ENCODE results near the gene SPON1. TPM values are rescaled to one million over a fixed set of nuclear protein-coding genes. Genes with fewer than 3 reads are reported as not detected.

SPON1 gene
- total and polyA plus RNA-seq, 10 of the 15 experiments (the other 5 are each of a cell fraction or from before 2014, with no cell fraction given): 0.13 to 1.1 (median 0.18) TPM; not detected in 5

- H3K4me3 ChIP-seq: no peak overlapping the region
- no peak for DNase-seq (ENCODE audit: low read depth, low spot score)
- TF ChIP-seq YY1 (IDR thresholded peaks at IDR 0.05; ENCODE audit: low read depth, low read length) (no peak), SIX5 (IDR thresholded peaks at IDR 0.05; ENCODE audit: low read depth, low read length, severe bottlenecking) (no peak), KDM1A (IDR thresholded peaks at IDR 0.05; ENCODE audit: borderline replicate concordance) (no peak), RAD51 (IDR thresholded peaks at IDR 0.05) (no peak), PRDM15 (CRISPR knock-in tag; IDR thresholded peaks at IDR 0.05) (no peak), JUNB (IDR thresholded peaks at IDR 0.05) (no peak), STAT1 (conservative IDR thresholded peaks at IDR 0.05) (no peak), RBBP5 (conservative IDR thresholded peaks at IDR 0.05) (no peak), CHD4 (IDR thresholded peaks at IDR 0.05) (no peak), POLR2AphosphoS5 (IDR thresholded peaks at IDR 0.05; ENCODE audit: low read length) (no peak), NFIC (IDR thresholded peaks at IDR 0.05; ENCODE audit: low read depth, low read length) (no peak), TCF3 (IDR thresholded peaks at IDR 0.05; ENCODE audit: borderline replicate concordance, insufficient read depth, low read depth, low read length) (no peak), TAF1 (IDR thresholded peaks at IDR 0.05; ENCODE audit: borderline replicate concordance, low read depth, low read length) (no peak), SP1 (IDR thresholded peaks at IDR 0.05; ENCODE audit: low read depth, low read length) (no peak), TCF7 (IDR thresholded peaks at IDR 0.05; ENCODE audit: borderline replicate concordance) (no peak), NR2C1 (IDR thresholded peaks at IDR 0.05) (no peak), NFXL1 (IDR thresholded peaks at IDR 0.05; ENCODE audit: borderline replicate concordance) (no peak)
- H3K4me2 ChIP-seq (ENCODE audit: control insufficient read depth, insufficient read depth): no peak overlapping the region
- no peaks in the 10 kb centered on the region for H3K36me3 ChIP-seq (ENCODE audit: control insufficient read depth in 2 of 2, insufficient read depth in 2 of 2, low read length in 1 of 2)
- H3K27ac ChIP-seq (ENCODE audit: control insufficient read depth, insufficient read depth): no peak overlapping the region
- ChIA-PET POLR2A (interaction anchor here (1.2 kb wide), 1 partner anchor 202 kb away, joined by 3 read pairs; no protein-coding TSS in a partner anchor), RAD21 (ENCODE audit: unreplicated experiment) (interaction anchor here (0.7 to 1.1 kb wide), 4 partner anchors 47 to 201 kb away, joined by 3 to 8 read pairs (median 3); no protein-coding TSS in a partner anchor), SMC1A (ENCODE audit: uncharacterized antibody, unreplicated experiment) (interaction anchor here (0.9 to 2.1 kb wide), 6 partner anchors 31 to 201 kb away, joined by 3 to 14 read pairs (median 4); no protein-coding TSS in a partner anchor), CTCF (interaction anchor here (0.8 to 5.2 kb wide), 6 partner anchors 46 to 481 kb away, joined by 3 to 45 read pairs (median 8); no protein-coding TSS in a partner anchor)
- in situ Hi-C loops (cut with MboI): no loop called here
- no peaks in the 10 kb centered on the region for H3K4me1 ChIP-seq (ENCODE audit: control insufficient read depth, insufficient read depth, low read length)
- 38% methylated on average over 5 of the region's 5 CpGs for WGBS (ENCODE audit: insufficient coverage, insufficient replicate concordance, low lambda C conversion rate, missing lambda C conversion rate)
- H3K27me3 ChIP-seq (replicated peaks in 1 of 2; ENCODE audit: control insufficient read depth in 2 of 2, insufficient read depth in 2 of 2, low read length in 1 of 2): no peaks in the 10 kb centered on the region
- H4K20me1 ChIP-seq (ENCODE audit: control insufficient read depth, insufficient read depth): no peaks in the 10 kb centered on the region
- no peak overlapping the region for H2AFZ ChIP-seq (ENCODE audit: control insufficient read depth, low read depth, low read length)
- H3K79me2 ChIP-seq (ENCODE audit: control insufficient read depth, insufficient read depth, low read length): no peaks in the 10 kb centered on the region
- no TSS peak for BruUV-seq (replicated peaks)
- intact Hi-C loops (cut with micrococcal nuclease; ENCODE audit: unreplicated experiment): no loop called here
- no peak overlapping the region for H3K9ac ChIP-seq (ENCODE audit: control insufficient read depth, insufficient read depth, low read length)
- H3K9me3 ChIP-seq (replicated peaks; ENCODE audit: control insufficient read depth, insufficient read depth, low read length): no peaks in the 10 kb centered on the region
- FAIRE-seq: no peak
- ATAC-seq: no peak
Measured at GRCh38 chr11:14253840-14254239, 291.3 kb downstream of the SPON1 start.
